OCI-LY1 (cell line): ENCODE measurements around the gene FRMD5.

Experiments used
- H2AFZ ChIP-seq: fragments of 200-600 bp; sonication (generic), shearing (Covaris generic); 2 replicates; pipeline ENCODE4 v1.6.0; 2014; ENCODE audit warnings: antibody characterized with exemption, mild to moderate bottlenecking, low read length
- H3F3A ChIP-seq: fragments of 200-600 bp; sonication (generic), shearing (Covaris generic); 2 replicates; pipeline ENCODE4 v1.6.0; 2014; ENCODE audit warnings: mild to moderate bottlenecking, antibody characterized with exemption, low read length, moderate library complexity; ENCODE audit not compliant: insufficient read depth
- H3K27ac ChIP-seq: fragments of 200-600 bp; sonication (generic); 2 replicates; pipeline ENCODE4 v1.5.1; 2014; ENCODE audit warnings: low read length, mixed run types, mild to moderate bottlenecking, low read depth; ENCODE audit not compliant: poor library complexity, severe bottlenecking
- H3K27me3 ChIP-seq: fragments of 200-600 bp; sonication (generic); 2 replicates; pipeline ENCODE4 v1.6.0; 2014; ENCODE audit warnings: antibody characterized with exemption, mild to moderate bottlenecking, low read length, moderate library complexity; ENCODE audit not compliant: insufficient read depth
- H3K36me3 ChIP-seq: fragments of 200-600 bp; sonication (generic); 2 replicates; pipeline ENCODE4 v1.6.1; 2014; ENCODE audit warnings: mild to moderate bottlenecking, antibody characterized with exemption, low read length, moderate library complexity, mixed read lengths; ENCODE audit not compliant: insufficient read depth
- H3K4me1 ChIP-seq: fragments of 200-600 bp; sonication (generic); 2 replicates; pipeline ENCODE4 v1.5.1; 2014; ENCODE audit warnings: mild to moderate bottlenecking, low read length, moderate library complexity; ENCODE audit not compliant: insufficient read depth, severe bottlenecking
- H3K4me2 ChIP-seq: fragments of 200-600 bp; sonication (generic), shearing (Covaris generic); 2 replicates; pipeline ENCODE4 v1.6.1; 2014; ENCODE audit warnings: low read length
- H3K4me3 ChIP-seq: fragments of 200-600 bp; sonication (generic); 2 replicates; pipeline ENCODE4 v1.5.1; 2014; ENCODE audit warnings: low read length, low read depth, mild to moderate bottlenecking, mixed read lengths; ENCODE audit not compliant: poor library complexity, severe bottlenecking
- H3K79me2 ChIP-seq: fragments of 200-600 bp; shearing (Covaris generic); 2 replicates; pipeline ENCODE4 v1.6.1; 2016; ENCODE audit warnings: mixed run types, low read length, mixed read lengths; ENCODE audit not compliant: insufficient read depth
- H3K9ac ChIP-seq: fragments of 200-600 bp; sonication (generic), shearing (Covaris generic); 2 replicates; pipeline ENCODE4 v1.6.1; 2014; ENCODE audit warnings: mild to moderate bottlenecking, low read length, mixed read lengths
- H3K9me2 ChIP-seq: fragments of 200-600 bp; sonication (generic), shearing (Covaris generic); 2 replicates; pipeline ENCODE4 v1.6.1; 2014; ENCODE audit warnings: low read depth, mild to moderate bottlenecking, low read length, mixed read lengths
- H3K9me3 ChIP-seq: fragments of 200-600 bp; shearing (Covaris generic); 2 replicates; pipeline ENCODE4 v1.6.1; 2014; ENCODE audit warnings: low read length, mixed read lengths
- H4K20me1 ChIP-seq: fragments of 200-600 bp; sonication (generic), shearing (Covaris generic); 2 replicates; pipeline ENCODE4 v1.6.0; 2016; ENCODE audit warnings: mild to moderate bottlenecking, low read length; ENCODE audit not compliant: insufficient read depth
- CTCF ChIP-seq: fragments of 200-600 bp; sonication (generic), shearing (Covaris generic); IDR thresholded peaks from 2 replicates; pipeline ENCODE4 v1.5.1; 2017; ENCODE audit warnings: mild to moderate bottlenecking, antibody characterized with exemption, low read length, moderate library complexity, mixed read lengths
- EZH2 ChIP-seq: fragments of 200-600 bp; sonication (generic), shearing (Covaris generic); IDR thresholded peaks from 2 replicates; pipeline ENCODE4 v1.8.0; 2017; ENCODE audit warnings: borderline replicate concordance, mixed run types, mild to moderate bottlenecking, antibody characterized with exemption, low read length, moderate library complexity, mixed read lengths

Gene FRMD5

DNA sequence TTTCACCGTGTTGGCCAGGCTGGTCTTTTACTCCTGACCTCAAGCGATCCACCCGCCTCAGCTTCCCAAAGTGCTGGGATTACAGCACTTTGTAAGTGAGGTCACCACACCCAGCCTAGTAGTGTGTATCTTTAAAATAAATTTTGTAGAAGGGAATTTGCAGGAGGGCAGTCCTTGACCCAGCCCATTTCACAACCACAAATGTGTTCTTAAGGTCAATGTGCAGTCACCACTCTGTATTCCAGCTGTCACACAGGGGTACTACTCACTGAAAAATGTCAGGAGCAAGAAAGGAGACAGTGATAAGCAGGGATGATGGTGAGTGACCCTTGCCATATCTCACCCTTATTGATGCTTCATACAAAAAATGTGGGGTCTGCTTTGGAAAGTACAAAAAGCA, 98.5 kb downstream of the FRMD5 start:
- no peaks in the 10 kb centered on the region for H3K27me3 ChIP-seq
- no peak overlapping the region for H2AFZ ChIP-seq
- H3K79me2 ChIP-seq = no peaks in the 10 kb centered on the region
- H3K9me2 ChIP-seq = no peaks in the 10 kb centered on the region
- H4K20me1 ChIP-seq = no peaks in the 10 kb centered on the region
- H3K9me3 ChIP-seq = no peaks in the 10 kb centered on the region
- H3K27ac ChIP-seq = no peak overlapping the region
- H3K9ac ChIP-seq = no peak overlapping the region
- no peak overlapping the region for H3K4me3 ChIP-seq
- no peaks in the 10 kb centered on the region for H3K4me1 ChIP-seq
- no peak overlapping the region for H3K4me2 ChIP-seq
- H3K36me3 ChIP-seq = no peaks in the 10 kb centered on the region
- H3F3A ChIP-seq = no peaks in the 10 kb centered on the region
- TF ChIP-seq CTCF (no peak), EZH2 (no peak)

GRCh38 chr15:44094781-44095180, 100.3 kb downstream of the FRMD5 start:
- Histone ChIP-seq H3K4me2 (no peak overlapping the region), H3K27me3 (no peaks in the 10 kb centered on the region), H3K36me3 (no peaks in the 10 kb centered on the region), H3K9ac (no peak overlapping the region), H3K9me3 (no peaks in the 10 kb centered on the region), H3K79me2 (no peaks in the 10 kb centered on the region), H4K20me1 (no peaks in the 10 kb centered on the region), H3F3A (no peaks in the 10 kb centered on the region), H3K27ac (no peak overlapping the region), H3K9me2 (no peaks in the 10 kb centered on the region), H2AFZ (no peak overlapping the region), H3K4me3 (no peak overlapping the region), H3K4me1 (no peaks in the 10 kb centered on the region)
- TF ChIP-seq CTCF = no peak
- TF ChIP-seq EZH2 = no peak

DNA sequence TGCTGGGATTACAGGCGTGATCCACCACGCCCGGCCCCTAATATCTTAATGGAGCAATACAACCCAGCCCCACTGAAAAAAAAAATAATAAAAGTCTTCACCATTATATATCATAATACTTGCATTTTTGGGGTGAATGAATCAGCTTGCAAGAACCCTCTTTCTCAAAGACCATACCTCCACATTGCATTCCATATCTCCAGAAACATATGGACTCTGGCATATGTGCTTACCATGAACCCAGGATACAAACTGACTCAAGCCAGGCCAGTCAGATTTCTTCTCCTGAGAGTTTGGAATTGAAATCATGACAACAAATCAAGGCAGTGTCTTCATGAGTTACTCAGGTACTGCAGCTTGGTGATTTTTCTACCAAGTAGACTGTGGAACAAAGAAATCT, 101.2 kb downstream of the FRMD5 start:
- no peak for TF ChIP-seq EZH2
- TF ChIP-seq CTCF = no peak
- Histone ChIP-seq H3K9me3 (no peaks in the 10 kb centered on the region), H3K4me3 (no peak overlapping the region), H4K20me1 (no peaks in the 10 kb centered on the region), H3K9ac (no peak overlapping the region), H3K27ac (no peak overlapping the region), H2AFZ (no peak overlapping the region), H3F3A (no peaks in the 10 kb centered on the region), H3K9me2 (no peaks in the 10 kb centered on the region), H3K4me2 (no peak overlapping the region), H3K27me3 (no peaks in the 10 kb centered on the region), H3K79me2 (no peaks in the 10 kb centered on the region), H3K36me3 (no peaks in the 10 kb centered on the region), H3K4me1 (no peaks in the 10 kb centered on the region)
